GM19324 (cell line): Measurements from ENCODE around the gene NARS2.
A peak's percentile ranks its signal among the peaks of the same experiment; 100 is the strongest.

Experiments used
- ATAC-seq: cut with Tn5 transposase; IDR thresholded peaks from one replicate; pipeline ENCODE4 v1.9.1; 2021; ENCODE audit warnings: mild to moderate bottlenecking, moderate library complexity; ENCODE audit not compliant: unreplicated experiment, low FRiP score

The NARS2 gene

GRCh38 chr11:78451371-78452150 is 123.1 kb downstream of the NARS2 start:
- ATAC-seq, result no peak

- no peak for ATAC-seq
Measured at GRCh38 chr11:78450866-78451265, 123.8 kb downstream of the NARS2 start.

- no peak for ATAC-seq
Measured at GRCh38 chr11:78449866-78450265, 124.8 kb downstream of the NARS2 start.

- ATAC-seq, result no peak
Measured at GRCh38 chr11:78446210-78446609, 128.5 kb downstream of the NARS2 start.

- no peak for ATAC-seq
Measured at GRCh38 chr11:78444726-78445125, 129.9 kb downstream of the NARS2 start.

GRCh38 chr11:78441956-78442355 is 132.7 kb downstream of the NARS2 start:
- no peak for ATAC-seq

- ATAC-seq, result peak; percentile 75
Measured at GRCh38 chr11:78438298-78438975, 136.2 kb downstream of the NARS2 start.

- no peak for ATAC-seq
Measured at GRCh38 chr11:78432956-78433355, 141.7 kb downstream of the NARS2 start.

- no peak for ATAC-seq
Measured at GRCh38 chr11:78432058-78432515, 142.6 kb downstream of the NARS2 start.

- no peak for ATAC-seq
Measured at GRCh38 chr11:78429660-78430059, 145.0 kb downstream of the NARS2 start.

- ATAC-seq, result no peak
Measured at GRCh38 chr11:78429209-78429608, 145.5 kb downstream of the NARS2 start.

GRCh38 chr11:78428773-78429172 is 145.9 kb downstream of the NARS2 start:
- no peak for ATAC-seq

GRCh38 chr11:78428266-78428636 is 146.4 kb downstream of the NARS2 start:
- no peak for ATAC-seq

- no peak for ATAC-seq
Measured at GRCh38 chr11:78427615-78428265, 146.9 kb downstream of the NARS2 start.

- no peak for ATAC-seq
Measured at GRCh38 chr11:78426845-78427244, 147.8 kb downstream of the NARS2 start.

- no peak for ATAC-seq
Measured at GRCh38 chr11:78425399-78426070, 149.1 kb downstream of the NARS2 start.

GRCh38 chr11:78424334-78425270 is 150.1 kb downstream of the NARS2 start:
- peak; percentile 41 for ATAC-seq

GRCh38 chr11:78423241-78423640 is 151.4 kb downstream of the NARS2 start:
- no peak for ATAC-seq

- no peak for ATAC-seq
Measured at GRCh38 chr11:78420796-78421209, 153.9 kb downstream of the NARS2 start.

- no peak for ATAC-seq
Measured at GRCh38 chr11:78420255-78420764, 154.4 kb downstream of the NARS2 start.
